ENCODE data around the gene ZNF550. TPM values are rescaled to one million over a fixed set of nuclear protein-coding genes. Genes with fewer than 3 reads are reported as not detected.

ZNF550 gene
- 5.3 and 6.3 TPM in 2 replicates for total RNA-seq

GRCh38 chr19:57559404-57560025, at the start of gene ZNF550:
ZNF550 (minus strand) TSS chr19:57559863; CDS start chr19:57559682, 181 bp downstream.
- DNase-seq (ENCODE audit: low read depth, low spot score): peak; percentile 64

DNA sequence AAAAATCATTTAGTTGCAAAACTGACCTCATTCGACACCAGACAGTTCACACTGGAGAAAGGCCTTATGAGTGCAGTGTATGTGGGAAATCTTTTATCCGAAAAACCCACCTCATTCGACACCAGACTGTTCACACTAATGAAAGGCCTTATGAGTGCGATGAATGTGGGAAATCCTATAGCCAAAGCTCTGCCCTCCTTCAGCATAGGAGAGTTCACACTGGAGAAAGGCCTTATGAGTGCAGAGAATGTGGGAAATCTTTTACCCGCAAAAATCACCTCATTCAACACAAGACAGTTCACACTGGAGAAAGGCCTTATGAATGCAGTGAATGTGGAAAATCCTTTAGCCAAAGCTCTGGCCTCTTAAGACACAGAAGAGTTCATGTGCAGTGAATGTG, 47.3 kb upstream of the ZNF550 start:
- no peak for DNase-seq (ENCODE audit: low read depth, low spot score)

DNA sequence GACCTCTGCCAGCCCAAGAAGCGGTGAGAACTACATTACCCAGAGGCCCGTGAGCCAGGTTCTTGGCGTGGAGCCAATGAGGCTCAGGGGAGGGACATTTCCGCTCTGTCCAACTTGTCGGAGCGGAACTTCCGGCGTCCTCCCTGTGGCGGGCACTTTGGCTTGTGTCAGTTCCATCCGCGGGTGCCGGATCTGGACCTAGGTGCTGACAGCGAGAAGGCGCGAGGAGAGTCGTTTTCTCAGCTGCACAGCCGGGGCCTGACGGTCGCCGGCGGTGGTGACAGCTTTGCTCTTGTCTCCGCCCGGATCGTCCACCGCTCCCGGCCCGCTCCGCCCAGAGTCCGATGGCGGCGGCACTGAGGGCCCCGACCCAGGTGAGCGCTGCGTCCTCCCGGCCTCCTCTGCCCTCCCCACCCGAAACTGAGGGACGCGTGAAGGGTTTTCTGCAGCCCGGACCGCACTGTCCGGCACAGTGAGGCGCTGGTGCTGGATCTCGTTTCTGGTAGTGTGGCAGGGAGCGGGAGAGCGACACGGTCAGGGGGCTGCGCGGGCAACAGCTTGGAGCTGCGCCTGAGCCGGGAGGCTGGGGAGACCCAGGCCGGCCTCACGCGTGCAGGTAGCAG, 40.2 kb upstream of the ZNF550 start, which contains the start of gene ZNF530:
ZNF530 (plus strand) TSS at position 125 of the 623 bp plus-strand sequence. CDS start 4,461 bp downstream, outside the sequence.
- peak; percentile 64 for DNase-seq (ENCODE audit: low read depth, low spot score)

DNA sequence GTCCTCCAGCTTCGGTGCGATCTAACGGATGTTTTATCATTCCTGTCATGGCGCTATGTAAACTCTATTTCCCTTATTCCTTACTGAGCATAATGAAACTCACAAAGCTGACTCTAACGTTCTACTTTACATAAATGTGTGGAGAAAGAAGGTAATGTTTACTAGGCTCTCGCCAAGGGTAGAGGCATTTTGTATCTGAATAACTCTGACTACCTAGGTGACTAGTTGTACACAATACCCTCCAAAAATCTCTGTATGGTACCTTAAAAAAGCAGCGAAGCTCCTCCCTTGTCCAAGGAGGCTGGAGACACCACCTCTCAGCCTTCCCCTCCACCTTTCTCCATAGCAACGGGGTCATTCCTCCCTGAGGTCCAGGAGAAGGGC, 39.7 kb upstream of the ZNF550 start:
- DNase-seq (ENCODE audit: low read depth, low spot score): no peak

- no peak for DNase-seq (ENCODE audit: low read depth, low spot score)
These were observed 27.9 kb upstream of the ZNF550 start for GRCh38 chr19:57587529-57587928.

DNA sequence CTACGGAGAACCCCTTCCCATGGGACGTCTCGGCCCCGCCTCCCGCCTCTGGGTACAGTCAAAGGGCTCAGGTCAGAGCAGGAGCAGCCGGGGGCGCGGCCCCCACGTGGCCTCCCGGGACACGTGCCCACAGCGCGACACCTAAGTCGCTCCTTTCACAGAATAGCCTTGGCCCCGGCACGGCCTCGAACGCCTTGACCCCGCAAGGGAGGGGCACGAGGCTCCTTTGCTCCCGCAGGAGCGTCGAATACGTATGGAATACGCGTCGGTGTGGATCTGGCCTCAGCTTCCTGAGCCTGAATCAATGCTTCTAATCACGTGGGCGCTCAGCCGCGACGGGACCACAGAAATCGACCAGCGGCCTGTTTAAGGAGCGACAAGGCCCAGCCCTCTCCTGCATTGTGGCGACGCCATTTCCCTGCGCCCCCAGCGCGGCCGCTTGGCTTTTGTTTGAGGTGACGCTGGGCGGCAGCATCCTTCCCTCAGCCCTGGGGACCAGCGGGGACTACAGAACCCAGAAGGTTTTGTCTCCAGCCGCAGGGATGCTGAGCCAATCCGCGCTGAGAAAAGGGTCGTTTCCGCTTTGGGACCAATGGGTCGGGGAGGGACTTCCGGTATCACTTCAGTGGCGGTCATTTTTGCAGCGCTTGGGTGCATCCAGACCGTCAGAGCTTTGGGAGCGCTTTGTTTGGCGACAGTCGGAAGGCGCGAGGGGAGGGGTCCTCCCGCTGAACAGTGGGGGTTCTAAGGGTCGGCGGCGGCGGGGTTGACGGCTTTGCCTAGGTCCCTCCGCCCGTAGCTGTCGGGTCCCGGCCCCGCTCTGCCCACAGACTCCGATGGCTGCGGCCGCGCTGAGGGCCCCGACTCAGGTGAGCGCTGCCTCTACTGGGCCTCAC, 24.1 kb upstream of the ZNF550 start, which contains the start of gene ZIK1:
ZIK1 (plus strand) TSS at position 625 of the 896 bp plus-strand sequence; CDS start at position 837, 212 bp downstream.
- DNase-seq (ENCODE audit: low read depth, low spot score): peak; percentile 8

DNA sequence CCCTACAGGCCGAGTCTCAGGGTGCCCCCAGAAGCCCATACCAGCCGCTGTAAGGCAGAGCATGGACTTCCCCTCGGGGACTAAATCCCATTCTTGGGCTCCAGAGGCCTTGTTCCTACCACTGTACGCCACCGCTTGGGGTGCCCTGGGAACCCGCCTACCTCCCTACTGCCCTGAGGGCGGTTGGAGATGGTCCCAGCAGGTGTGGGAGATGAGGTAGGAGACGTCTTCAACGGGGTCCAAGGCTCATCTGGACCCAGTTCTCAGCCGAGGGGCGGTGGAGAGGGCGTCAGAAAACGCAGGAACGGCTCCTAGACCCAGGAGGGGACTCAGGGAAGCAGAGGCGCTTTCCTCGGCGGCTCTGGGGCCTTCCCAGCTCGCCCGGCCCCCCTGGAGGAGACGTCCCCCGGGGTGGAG, 23.4 kb upstream of the ZNF550 start:
- DNase-seq (ENCODE audit: low read depth, low spot score): no peak

DNA sequence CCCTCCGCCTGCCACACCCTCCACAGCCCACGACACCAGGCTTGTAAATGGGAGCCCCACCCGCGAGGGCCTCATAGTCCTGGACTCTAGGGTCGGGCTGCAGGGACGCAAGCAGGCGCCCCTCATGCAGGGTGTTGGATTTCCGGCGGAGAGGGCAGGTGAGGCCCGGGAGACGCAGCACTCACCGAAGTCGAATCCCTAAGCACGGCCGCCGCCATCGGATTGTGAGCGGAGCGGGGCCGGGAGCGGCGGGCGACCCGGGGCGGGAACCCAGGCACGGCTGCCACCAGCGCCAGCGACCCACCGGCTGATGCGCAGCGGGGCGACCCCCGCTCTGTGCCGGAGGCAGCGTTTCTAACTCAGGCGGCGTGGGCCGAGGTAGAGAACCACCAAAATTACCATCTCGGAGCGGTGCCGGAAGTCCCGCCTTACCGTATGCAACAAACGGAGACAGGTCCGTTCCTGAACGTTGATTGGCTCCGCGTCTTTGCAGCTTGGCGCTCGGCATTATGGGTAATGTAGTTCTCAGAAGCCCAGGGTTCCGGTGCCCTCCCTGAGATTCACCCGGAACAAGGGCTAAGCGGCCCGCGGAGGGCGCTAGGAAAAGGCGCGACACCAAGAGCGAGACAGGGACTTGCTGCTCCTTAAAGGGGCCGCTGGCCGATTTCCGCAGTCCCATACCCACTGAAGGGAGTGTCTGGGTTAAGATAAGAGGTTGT, 19.0 kb upstream of the ZNF550 start, which contains the start of gene ZNF416:
ZNF416 (minus strand) TSS at position 425 of the 719 bp plus-strand sequence; CDS start at position 218, 207 bp downstream.
- peak; percentile 92 for DNase-seq (ENCODE audit: low read depth, low spot score)

GRCh38 chr19:57576661-57577060, 17.0 kb upstream of the ZNF550 start:
- DNase-seq (ENCODE audit: low read depth, low spot score): no peak

DNA sequence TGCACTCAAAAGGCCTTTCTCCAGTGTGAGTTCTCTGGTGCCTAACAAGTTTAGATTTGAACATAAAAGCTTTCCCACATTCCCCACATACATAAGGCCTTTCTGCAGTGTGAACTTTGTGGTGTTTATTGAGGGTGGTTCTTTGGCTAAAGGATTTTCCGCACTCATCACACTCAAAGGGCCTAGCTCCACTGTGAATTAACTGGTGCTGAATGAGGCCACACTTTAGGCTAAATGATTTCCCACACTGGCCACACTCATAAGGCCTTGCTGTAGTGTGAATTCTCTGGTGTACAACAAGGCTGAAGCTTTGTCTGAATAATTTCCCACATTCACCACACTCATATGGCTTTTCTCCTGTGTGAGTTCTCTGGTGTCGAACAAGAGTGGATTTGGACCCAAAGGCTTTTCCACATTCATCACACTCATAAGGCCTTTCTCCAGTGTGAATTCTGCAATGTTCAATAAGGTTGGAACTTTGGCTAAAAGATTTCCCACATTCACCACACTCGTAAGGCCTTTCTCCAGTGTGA, 12.8 kb upstream of the ZNF550 start:
- DNase-seq (ENCODE audit: low read depth, low spot score): no peak

GRCh38 chr19:57570707-57571106, 11.0 kb upstream of the ZNF550 start:
- no peak for DNase-seq (ENCODE audit: low read depth, low spot score)

GRCh38 chr19:57566396-57567265, 7.0 kb upstream of the ZNF550 start:
- DNase-seq (ENCODE audit: low read depth, low spot score): no peak

DNA sequence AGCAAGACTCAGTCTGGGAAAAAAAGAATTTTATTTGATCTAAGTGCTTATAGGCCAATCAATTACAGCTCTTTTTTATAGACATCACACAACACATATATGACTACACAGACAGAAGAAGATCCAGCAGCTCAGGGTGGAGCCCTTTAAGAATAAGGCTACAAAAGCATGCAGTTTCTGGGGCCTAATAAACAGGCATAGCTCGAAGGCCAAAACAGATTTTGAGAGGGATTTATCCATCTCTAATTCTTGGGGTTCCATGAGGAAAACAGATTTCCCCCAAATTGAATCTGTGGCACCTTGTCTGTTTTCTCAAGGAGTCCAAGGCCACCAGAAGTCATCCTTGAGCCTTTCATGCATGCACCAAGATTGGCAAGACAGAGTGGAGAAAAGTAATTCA, 3.9 kb upstream of the ZNF550 start:
- no peak for DNase-seq (ENCODE audit: low read depth, low spot score)

DNA sequence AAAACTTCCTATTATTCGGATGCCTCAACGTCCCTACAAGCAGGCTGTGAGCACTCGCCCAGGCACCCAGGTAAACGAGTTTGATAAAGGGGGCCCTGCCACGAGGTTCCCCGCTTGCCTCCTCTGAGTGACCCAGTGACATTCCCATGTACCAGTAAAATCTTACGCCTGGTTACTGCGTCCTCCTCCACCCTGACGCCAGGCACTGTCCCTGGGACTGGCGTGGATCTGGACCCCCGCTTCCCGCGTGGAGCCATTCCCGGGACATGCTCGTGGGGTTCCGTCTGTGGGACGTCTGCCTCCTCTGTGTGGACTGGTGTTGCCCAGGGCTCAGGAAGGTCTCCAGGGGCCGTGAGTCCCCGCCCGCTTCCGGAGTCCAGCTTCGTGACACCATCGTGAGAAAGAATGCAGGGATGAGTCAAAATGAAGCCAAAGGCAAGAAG, 407 bp upstream of the ZNF550 start:
- no peak for DNase-seq (ENCODE audit: low read depth, low spot score)

- no peak for DNase-seq (ENCODE audit: low read depth, low spot score)
These were observed 657 bp downstream of the ZNF550 start for GRCh38 chr19:57559008-57559403.

- DNase-seq (ENCODE audit: low read depth, low spot score): no peak
These were observed 1.1 kb downstream of the ZNF550 start for GRCh38 chr19:57558525-57558924.

DNA sequence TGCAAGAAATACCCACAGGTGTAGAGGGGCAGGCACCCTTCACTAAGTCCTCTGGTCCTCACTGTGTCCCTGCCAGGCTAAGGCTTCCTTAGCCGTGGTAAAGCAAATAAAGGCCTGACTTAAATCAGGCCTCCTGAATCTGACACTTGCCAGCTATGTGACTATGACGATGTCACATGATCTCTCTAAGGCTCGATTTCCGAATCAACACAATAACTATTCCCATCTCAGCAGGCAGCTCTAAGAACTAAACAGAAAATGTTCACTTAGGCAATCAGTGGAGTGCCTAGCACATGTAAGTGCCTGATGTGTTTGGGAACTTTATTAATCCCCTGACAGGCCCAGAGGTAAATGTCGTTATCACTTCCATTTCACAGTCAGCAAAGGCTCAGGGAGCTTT, 2.0 kb downstream of the ZNF550 start:
- no peak for DNase-seq (ENCODE audit: low read depth, low spot score)

DNA sequence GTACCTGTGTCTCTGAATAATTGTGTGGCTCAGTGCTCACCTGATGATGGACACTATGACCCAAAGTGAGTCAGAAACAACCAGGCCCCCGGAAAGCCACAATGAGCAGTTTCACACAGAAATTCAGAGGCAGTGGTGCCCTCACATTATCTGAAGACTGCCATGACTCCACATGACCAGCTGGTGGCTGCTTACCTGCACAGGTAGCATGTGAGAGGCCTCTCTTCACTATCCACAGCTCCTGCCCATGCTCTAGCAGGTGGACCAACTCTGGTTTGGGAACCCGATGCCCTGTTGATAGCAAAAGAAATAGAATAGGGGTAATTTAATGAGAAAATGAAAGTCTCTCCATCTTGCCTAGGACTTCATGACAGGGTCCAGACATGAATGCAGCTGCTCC, 7.2 kb downstream of the ZNF550 start:
- DNase-seq (ENCODE audit: low read depth, low spot score): no peak

- no peak for DNase-seq (ENCODE audit: low read depth, low spot score)
These were observed 13.2 kb downstream of the ZNF550 start for GRCh38 chr19:57546513-57546912.

Data from pulmonary artery endothelial cell (primary cell).